Parathyroid adenoma (tissue), 2 donors: Measurements from ENCODE around the gene EPS8.

Source experiments
- H2AFZ ChIP-seq: fragments of 300-600 bp; sonication (generic); one replicate; pipeline ENCODE4 v1.7.0; 2017; ENCODE audit warnings: antibody characterized with exemption, mild to moderate bottlenecking
- H3K27ac ChIP-seq: fragments of 300-600 bp; sonication (generic); one replicate; pipeline ENCODE4 v1.7.0; 2017
- H3K27me3 ChIP-seq: fragments of 300-600 bp; sonication (generic); one replicate; pipeline ENCODE4 v1.7.0; 2017; ENCODE audit warnings: low read length; ENCODE audit not compliant: control insufficient read depth, insufficient read depth
- H3K36me3 ChIP-seq: fragments of 300-600 bp; sonication (generic); one replicate; pipeline ENCODE4 v1.7.0; 2017; ENCODE audit warnings: low read length; ENCODE audit not compliant: control insufficient read depth, insufficient read depth
- H3K4me1 ChIP-seq: fragments of 300-600 bp; sonication (generic); one replicate; pipeline ENCODE4 v1.7.0; 2017; ENCODE audit warnings: control low read depth
- H3K4me2 ChIP-seq: fragments of 300-600 bp; sonication (generic); one replicate; pipeline ENCODE4 v1.7.0; 2017; ENCODE audit warnings: low read length
- H3K4me3 ChIP-seq: fragments of 300-600 bp; sonication (generic); one replicate; pipeline ENCODE4 v1.7.0; 2017; ENCODE audit warnings: low read depth, low read length
- H3K79me2 ChIP-seq: fragments of 300-600 bp; sonication (generic); one replicate; pipeline ENCODE4 v1.7.0; 2017; ENCODE audit warnings: control low read depth
- H3K9ac ChIP-seq: fragments of 300-600 bp; sonication (generic); one replicate; pipeline ENCODE4 v1.7.0; 2017; ENCODE audit warnings: mild to moderate bottlenecking
- H3K9me3 ChIP-seq: fragments of 300-600 bp; sonication (generic); one replicate; pipeline ENCODE4 v1.7.0; 2017; ENCODE audit warnings: low read length; ENCODE audit not compliant: control insufficient read depth
- TF ChIP-seq, protein P1 (sequence below): fragments of 300-600 bp; sonication (generic); IDR thresholded peaks from one replicate; pipeline ENCODE4 v1.7.0; 2017; ENCODE audit warnings: antibody characterized with exemption, mild to moderate bottlenecking
- donor health status: primary hyperparathyroidism.

EPS8 gene

GRCh38 chr12:15729097-15729496 lies 60.1 kb downstream of the EPS8 start:
- H3K79me2 ChIP-seq = no peaks in the 10 kb centered on the region
- H3K9ac ChIP-seq = no peak overlapping the region
- H3K27me3 ChIP-seq = no peaks in the 10 kb centered on the region
- H2AFZ ChIP-seq = no peak overlapping the region
- TF ChIP-seq, protein P1, sequence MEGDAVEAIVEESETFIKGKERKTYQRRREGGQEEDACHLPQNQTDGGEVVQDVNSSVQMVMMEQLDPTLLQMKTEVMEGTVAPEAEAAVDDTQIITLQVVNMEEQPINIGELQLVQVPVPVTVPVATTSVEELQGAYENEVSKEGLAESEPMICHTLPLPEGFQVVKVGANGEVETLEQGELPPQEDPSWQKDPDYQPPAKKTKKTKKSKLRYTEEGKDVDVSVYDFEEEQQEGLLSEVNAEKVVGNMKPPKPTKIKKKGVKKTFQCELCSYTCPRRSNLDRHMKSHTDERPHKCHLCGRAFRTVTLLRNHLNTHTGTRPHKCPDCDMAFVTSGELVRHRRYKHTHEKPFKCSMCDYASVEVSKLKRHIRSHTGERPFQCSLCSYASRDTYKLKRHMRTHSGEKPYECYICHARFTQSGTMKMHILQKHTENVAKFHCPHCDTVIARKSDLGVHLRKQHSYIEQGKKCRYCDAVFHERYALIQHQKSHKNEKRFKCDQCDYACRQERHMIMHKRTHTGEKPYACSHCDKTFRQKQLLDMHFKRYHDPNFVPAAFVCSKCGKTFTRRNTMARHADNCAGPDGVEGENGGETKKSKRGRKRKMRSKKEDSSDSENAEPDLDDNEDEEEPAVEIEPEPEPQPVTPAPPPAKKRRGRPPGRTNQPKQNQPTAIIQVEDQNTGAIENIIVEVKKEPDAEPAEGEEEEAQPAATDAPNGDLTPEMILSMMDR = no peak
- no peaks in the 10 kb centered on the region for H3K9me3 ChIP-seq
- no peak overlapping the region for H3K4me2 ChIP-seq
- H3K4me3 ChIP-seq = no peak overlapping the region
- H3K4me1 ChIP-seq = no peaks in the 10 kb centered on the region
- H3K27ac ChIP-seq = no peak overlapping the region
- no peaks in the 10 kb centered on the region for H3K36me3 ChIP-seq

DNA sequence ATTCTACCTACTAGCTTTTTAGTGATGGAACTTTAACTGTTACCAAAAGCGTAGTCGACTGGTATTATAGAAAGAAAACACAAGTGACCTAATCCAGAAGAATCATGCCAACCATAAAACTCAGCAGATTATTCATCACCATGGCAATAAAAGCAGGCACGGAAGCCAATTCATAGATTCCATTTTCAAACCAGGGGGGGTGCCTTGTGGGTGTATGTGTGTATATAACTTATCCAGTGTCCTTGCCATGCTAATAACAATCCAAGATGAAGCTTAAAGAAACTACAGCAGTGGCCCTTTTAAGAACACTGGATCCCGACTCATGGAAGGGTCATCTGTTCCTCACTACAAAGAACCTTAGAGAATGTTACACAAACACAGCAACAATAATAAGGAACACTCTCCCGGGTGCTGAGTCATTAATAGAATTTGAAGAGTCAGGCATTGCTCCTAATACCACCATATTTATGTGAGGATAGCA lies 61.0 kb downstream of the EPS8 start:
- H3K9ac ChIP-seq = no peak overlapping the region
- H3K79me2 ChIP-seq = no peaks in the 10 kb centered on the region
- H3K4me1 ChIP-seq = no peaks in the 10 kb centered on the region
- no peak overlapping the region for H2AFZ ChIP-seq
- no peaks in the 10 kb centered on the region for H3K36me3 ChIP-seq
- H3K27me3 ChIP-seq = no peaks in the 10 kb centered on the region
- H3K4me2 ChIP-seq = no peak overlapping the region
- no peaks in the 10 kb centered on the region for H3K9me3 ChIP-seq
- no peak overlapping the region for H3K4me3 ChIP-seq
- TF ChIP-seq, protein P1 = no peak
- H3K27ac ChIP-seq = no peak overlapping the region

- Histone ChIP-seq H3K79me2 (no peaks in the 10 kb centered on the region), H3K9me3 (no peaks in the 10 kb centered on the region), H3K4me2 (no peak overlapping the region), H3K27ac (no peak overlapping the region), H3K4me3 (no peak overlapping the region), H3K27me3 (no peaks in the 10 kb centered on the region), H3K9ac (no peak overlapping the region), H3K4me1 (no peaks in the 10 kb centered on the region), H3K36me3 (no peaks in the 10 kb centered on the region), H2AFZ (no peak overlapping the region)
- TF ChIP-seq, protein P1 = no peak
Measured at GRCh38 chr12:15726878-15727150, 62.4 kb downstream of the EPS8 start.

DNA sequence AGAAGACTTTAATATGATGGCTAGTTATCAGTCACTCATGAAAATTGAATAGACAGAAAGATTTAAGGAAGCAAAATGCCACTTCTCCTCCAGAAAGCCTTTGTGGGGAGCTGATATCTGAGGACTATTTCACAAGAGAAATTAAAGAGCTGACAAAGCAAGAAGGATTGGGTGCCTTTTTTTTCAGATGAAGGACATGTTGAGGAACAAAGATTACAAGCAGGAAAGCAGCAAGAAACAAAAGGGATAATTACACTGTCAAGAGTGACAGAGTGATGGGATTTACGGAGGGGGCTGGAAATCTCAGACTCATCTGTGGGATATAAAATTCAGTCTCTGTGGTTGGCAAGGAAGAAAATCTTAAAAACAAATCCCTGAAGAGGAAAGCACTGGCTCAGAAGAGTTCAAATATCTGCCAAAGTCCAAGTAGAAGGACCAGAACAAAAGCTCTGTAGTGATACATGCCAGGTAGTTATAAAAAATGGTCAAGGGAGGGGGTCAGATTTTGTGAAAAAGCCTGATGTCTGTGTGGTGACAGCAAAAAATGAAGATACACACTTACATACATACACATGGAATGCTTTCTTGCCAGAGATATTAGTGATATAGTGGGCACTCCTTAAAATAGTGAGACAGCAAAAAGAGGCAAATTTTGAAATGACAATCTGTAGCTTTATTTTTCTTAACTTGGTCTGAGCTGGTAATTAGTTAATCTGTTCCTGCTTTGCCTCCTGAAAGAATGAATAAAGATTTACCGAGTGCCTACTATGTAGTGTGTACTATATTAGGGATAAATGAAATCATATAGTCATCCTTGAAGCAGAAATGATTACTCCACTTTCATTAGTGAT lies 62.9 kb downstream of the EPS8 start:
- H3K4me2 ChIP-seq = no peak overlapping the region
- H2AFZ ChIP-seq = no peak overlapping the region
- no peak overlapping the region for H3K27ac ChIP-seq
- H3K4me3 ChIP-seq = no peak overlapping the region
- H3K4me1 ChIP-seq = no peaks in the 10 kb centered on the region
- H3K36me3 ChIP-seq = no peaks in the 10 kb centered on the region
- no peaks in the 10 kb centered on the region for H3K79me2 ChIP-seq
- no peaks in the 10 kb centered on the region for H3K27me3 ChIP-seq
- TF ChIP-seq, protein P1 = no peak
- H3K9ac ChIP-seq = no peak overlapping the region
- H3K9me3 ChIP-seq = no peaks in the 10 kb centered on the region

- H3K4me3 ChIP-seq = no peak overlapping the region
- no peaks in the 10 kb centered on the region for H3K9me3 ChIP-seq
- no peaks in the 10 kb centered on the region for H3K36me3 ChIP-seq
- H3K79me2 ChIP-seq = no peaks in the 10 kb centered on the region
- H3K4me2 ChIP-seq = no peak overlapping the region
- no peaks in the 10 kb centered on the region for H3K27me3 ChIP-seq
- H3K4me1 ChIP-seq = no peaks in the 10 kb centered on the region
- no peak overlapping the region for H3K9ac ChIP-seq
- TF ChIP-seq, protein P1 = no peak
- H2AFZ ChIP-seq = no peak overlapping the region
- H3K27ac ChIP-seq = no peak overlapping the region
Measured at GRCh38 chr12:15722951-15723350, 66.2 kb downstream of the EPS8 start.
